Muscle of leg (tissue), 11 donors: ENCODE measurements around the gene WDR13. TPM values are rescaled to one million over a fixed set of nuclear protein-coding genes. Genes with fewer than 3 reads are reported as not detected.
"Not testable (repeated sequence)": the region's sequence is repeated elsewhere in the genome, so short reads cannot be mapped to it uniquely, and the experiment has no call there.

ENCODE experiments used
- DNase-seq: peaks from one replicate; pipeline ENCODE4 v3.0.0; 2013
- H3K27ac ChIP-seq: one replicate; pipeline ENCODE4 v1.5.1; 2013; ENCODE audit warnings: mild to moderate bottlenecking, low read length, control low read depth
- H3K27me3 ChIP-seq: one replicate; pipeline ENCODE4 v1.6.1; 2013; ENCODE audit warnings: low read length; ENCODE audit not compliant: control insufficient read depth, insufficient read depth
- H3K36me3 ChIP-seq: one replicate; pipeline ENCODE4 v1.6.1; 2013; ENCODE audit warnings: low read length; ENCODE audit not compliant: control insufficient read depth, insufficient read depth
- H3K4me1 ChIP-seq: one replicate; pipeline ENCODE4 v1.6.1; 2013; ENCODE audit warnings: low read length; ENCODE audit not compliant: control insufficient read depth, insufficient read depth
- H3K4me3 ChIP-seq: one replicate; pipeline ENCODE4 v1.5.1; 2013; ENCODE audit warnings: low read length, control low read depth
- H3K9me3 ChIP-seq: replicated peaks from 2 replicates; pipeline ENCODE4 v1.6.1; 2013; ENCODE audit warnings: low read depth, low read length; ENCODE audit not compliant: control insufficient read depth
- WGBS: methylation state at CpG from one replicate; pipeline ENCODE4 v1.1.5; 2013; ENCODE audit warnings: missing lambda C conversion rate; ENCODE audit not compliant: insufficient coverage; 5-methylcytosine and 5-hydroxymethylcytosine counted together
- polyA plus RNA-seq, 8 donors: library from polyadenylated mRNA; unstranded; fragments of 120-200 nt; gene quantifications; one replicate each; pipeline versions ENCODE4 v1.2.1 to v1.2.3, GENCODE V29; 2013; ENCODE audit warnings: inconsistent platforms in 1 of 8, low replicate concordance in 1 of 8; ENCODE audit not compliant: insufficient read length in 8 of 8, insufficient read depth in 1 of 8
- total RNA-seq: library from RNA; stranded (reverse); fragments of 120-200 nt; gene quantifications from one replicate; pipeline ENCODE4 v1.2.4, GENCODE V29; 2013

The WDR13 gene
- total and polyA plus RNA-seq, 9 donors, result 85.8 to 128 (median 99.1) TPM

GRCh38 chrX:48645669-48646068, 48.4 kb downstream of the WDR13 start:
- Histone ChIP-seq H3K4me3 (no peak overlapping the region), H3K9me3 (no peaks in the 10 kb centered on the region), H3K4me1 (no peaks in the 10 kb centered on the region), H3K27ac (no peak overlapping the region), H3K27me3 (no peaks in the 10 kb centered on the region), H3K36me3 (no peaks in the 10 kb centered on the region)
- WGBS, result 97% methylated on average over 3 of the region's 7 CpGs
- no peak for DNase-seq

GRCh38 chrX:48648336-48648751, 51.1 kb downstream of the WDR13 start:
- no peaks in the 10 kb centered on the region for H3K27me3 ChIP-seq
- H3K4me3 ChIP-seq, result no peak overlapping the region
- H3K9me3 ChIP-seq, result no peaks in the 10 kb centered on the region
- H3K4me1 ChIP-seq, result no peaks in the 10 kb centered on the region
- peak overlapping the region; percentile 72 for H3K27ac ChIP-seq
- peak; percentile 85 for DNase-seq
- 0% methylated on average over 1 of the region's 6 CpGs for WGBS
- H3K36me3 ChIP-seq, result no peaks in the 10 kb centered on the region

DNA sequence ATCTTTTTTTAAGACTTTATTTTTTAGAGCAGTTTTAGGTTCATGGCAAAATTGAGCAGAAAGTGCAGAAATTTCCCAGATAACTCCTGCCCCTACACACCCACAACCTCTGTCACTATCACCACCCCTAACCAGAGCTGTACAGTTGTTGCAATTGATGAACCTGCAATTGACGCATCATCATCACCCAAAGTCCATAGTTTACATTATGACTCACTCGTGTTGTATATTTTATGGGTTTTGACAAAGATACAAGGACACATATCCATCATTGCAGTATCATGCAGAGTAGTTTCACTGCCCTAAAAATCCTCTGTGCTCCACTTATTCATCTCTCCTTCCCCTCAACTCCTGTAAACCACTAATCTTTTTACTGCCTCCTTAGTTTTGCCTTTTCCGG, 51.8 kb downstream of the WDR13 start:
- no peaks in the 10 kb centered on the region for H3K27me3 ChIP-seq
- H3K4me3 ChIP-seq, result no peak overlapping the region
- no peak overlapping the region for H3K27ac ChIP-seq
- no peaks in the 10 kb centered on the region for H3K36me3 ChIP-seq
- no peaks in the 10 kb centered on the region for H3K4me1 ChIP-seq
- no peak for DNase-seq
- WGBS, result no CpG with 5 or more reads among the region's 3 CpGs
- H3K9me3 ChIP-seq, result no peaks in the 10 kb centered on the region

DNA sequence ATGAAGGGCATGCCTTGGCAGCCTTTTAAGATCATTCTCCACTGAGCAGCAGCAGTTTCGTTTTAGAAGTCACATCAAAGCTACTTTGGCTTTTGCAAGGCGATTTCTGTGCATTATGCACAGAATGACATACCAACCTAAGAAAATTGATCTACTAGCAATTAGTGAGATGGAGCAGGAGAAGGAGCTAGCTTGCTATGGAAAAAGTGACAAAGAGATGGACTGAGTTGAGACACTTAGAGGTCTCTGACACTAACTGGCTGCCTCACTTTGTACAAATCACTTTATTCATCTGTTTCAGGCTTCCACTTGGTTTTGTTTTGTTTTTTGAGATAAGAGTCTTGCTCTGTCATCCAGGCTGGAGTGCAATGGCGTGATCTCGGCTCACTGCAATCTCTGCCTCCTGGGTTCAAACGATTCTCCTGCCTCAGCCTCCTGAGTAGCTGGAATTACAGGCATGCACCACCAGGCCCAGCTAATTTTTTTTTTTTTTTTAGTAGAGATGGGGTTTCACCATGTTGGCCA, 54.8 kb downstream of the WDR13 start:
- H3K27me3 ChIP-seq, H3K36me3 ChIP-seq, DNase-seq, H3K27ac ChIP-seq, H3K9me3 ChIP-seq, H3K4me3 ChIP-seq, H3K4me1 ChIP-seq: not testable (repeated sequence)
- 80% methylated on average over 2 of the region's 5 CpGs for WGBS

DNA sequence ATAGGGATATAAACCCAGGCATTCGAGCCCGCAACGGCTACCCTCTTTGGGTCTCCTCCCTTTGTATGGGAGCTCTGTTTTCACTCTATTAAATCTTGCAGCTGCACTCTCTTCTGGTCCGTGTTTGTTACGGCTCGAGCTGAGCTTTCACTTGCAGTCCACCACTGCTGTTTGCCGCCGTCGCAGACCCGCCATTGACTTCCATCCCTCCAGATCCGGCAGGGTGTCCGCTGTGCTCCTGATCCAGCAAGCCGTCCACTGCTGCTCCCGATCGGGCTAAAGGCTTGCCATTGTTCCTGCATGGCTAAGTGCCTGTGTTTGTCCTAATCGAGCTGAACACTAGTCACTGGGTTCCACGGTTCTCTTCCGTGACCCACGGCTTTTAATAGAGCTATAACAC, 57.5 kb downstream of the WDR13 start:
- H3K9me3 ChIP-seq, DNase-seq, H3K27me3 ChIP-seq, H3K36me3 ChIP-seq, H3K27ac ChIP-seq, H3K4me1 ChIP-seq, H3K4me3 ChIP-seq: not testable (repeated sequence)
- 59% methylated on average over 19 of the region's 19 CpGs for WGBS

Other genes with a start within 250 kb of the WDR13 start
- gene SSX3, start 240.8 kb upstream of the WDR13 start, total RNA-seq, result not detected
- gene SSX3, start 240.8 kb upstream of the WDR13 start, polyA plus RNA-seq, result not detected
- not detected for gene SSX4, start 214.0 kb upstream of the WDR13 start, total RNA-seq
- gene SSX4, start 214.0 kb upstream of the WDR13 start, polyA plus RNA-seq, result not detected
- gene SSX4B, start 185.5 kb upstream of the WDR13 start, total RNA-seq, result not detected
- gene SSX4B, start 185.5 kb upstream of the WDR13 start, polyA plus RNA-seq, result not detected
- 4.2 TPM for gene SLC38A5, start 127.2 kb upstream of the WDR13 start, total RNA-seq
- 10 to 100 TPM in 1 of 8 donors, 1 to 10 TPM in 7; 5.9 to 12.2 (median 8.4) TPM for gene SLC38A5, start 127.2 kb upstream of the WDR13 start, polyA plus RNA-seq
- 28.2 TPM for gene FTSJ1, start 121.3 kb upstream of the WDR13 start, total RNA-seq
- gene FTSJ1, start 121.3 kb upstream of the WDR13 start, polyA plus RNA-seq, result 10 to 100 TPM; 24.0 to 34.3 (median 26.0) TPM
- 2.6 TPM for gene PORCN, start 88.5 kb upstream of the WDR13 start, total RNA-seq
- 1 to 10 TPM; 3.3 to 4.7 (median 3.7) TPM for gene PORCN, start 88.5 kb upstream of the WDR13 start, polyA plus RNA-seq
- gene EBP, start 75.7 kb upstream of the WDR13 start, total RNA-seq, result 23.3 TPM
- 10 to 100 TPM; 16.6 to 25.0 (median 19.6) TPM for gene EBP, start 75.7 kb upstream of the WDR13 start, polyA plus RNA-seq
- 3.9 TPM for gene TBC1D25, start 57.8 kb upstream of the WDR13 start, total RNA-seq
- 10 to 100 TPM in 2 of 8 donors, 1 to 10 TPM in 6; 6.9 to 10.8 (median 9.1) TPM for gene TBC1D25, start 57.8 kb upstream of the WDR13 start, polyA plus RNA-seq
- gene RBM3, start 23.0 kb upstream of the WDR13 start, total RNA-seq, result 232 TPM
- 100 to 1,000 TPM; 338 to 414 (median 371) TPM for gene RBM3, start 23.0 kb upstream of the WDR13 start, polyA plus RNA-seq
- gene WAS, start 86.3 kb downstream of the WDR13 start, total RNA-seq, result 2.1 TPM
- gene WAS, start 86.3 kb downstream of the WDR13 start, polyA plus RNA-seq, result 1 to 10 TPM; 3.3 to 5.9 (median 4.1) TPM
- 3.1 TPM for gene SUV39H1, start 99.2 kb downstream of the WDR13 start, total RNA-seq
- 1 to 10 TPM; 4.0 to 5.6 (median 4.7) TPM for gene SUV39H1, start 99.2 kb downstream of the WDR13 start, polyA plus RNA-seq
- gene GLOD5, start 164.3 kb downstream of the WDR13 start, total RNA-seq, result not detected
- gene GLOD5, start 164.3 kb downstream of the WDR13 start, polyA plus RNA-seq, result under 1 TPM in 1 of 8 donors, not detected in 7; 0.50 TPM
- gene GATA1, start 189.1 kb downstream of the WDR13 start, total RNA-seq, result 0.22 TPM
- under 1 TPM; 0.30 to 0.98 (median 0.61) TPM for gene GATA1, start 189.1 kb downstream of the WDR13 start, polyA plus RNA-seq
- gene HDAC6, start 204.6 kb downstream of the WDR13 start, total RNA-seq, result 78.6 TPM
- gene HDAC6, start 204.6 kb downstream of the WDR13 start, polyA plus RNA-seq, result 100 to 1,000 TPM in 3 of 8 donors, 10 to 100 TPM in 5; 73.8 to 112 (median 91.6) TPM
- gene ERAS, start 229.0 kb downstream of the WDR13 start, total RNA-seq, result not detected
- under 1 TPM in 1 of 8 donors, not detected in 7; 0.10 TPM for gene ERAS, start 229.0 kb downstream of the WDR13 start, polyA plus RNA-seq
- gene PCSK1N, start 238.1 kb downstream of the WDR13 start, total RNA-seq, result not detected
- gene PCSK1N, start 238.1 kb downstream of the WDR13 start, polyA plus RNA-seq, result 1 to 10 TPM in 2 of 8 donors, under 1 TPM in 4, not detected in 2; 0.15 to 5.4 (median 0.26) TPM